H9 (cell line): ENCODE measurements around the gene ACADS. TPM values are rescaled to one million over a fixed set of nuclear protein-coding genes. Genes with fewer than 3 reads are reported as not detected.

Experiments
- DNase-seq: peaks from one replicate; pipeline ENCODE4 v3.0.0-alpha.2; 2017
- H2AFZ ChIP-seq: one replicate; pipeline ENCODE4 v1.6.1; 2013; ENCODE audit warnings: mild to moderate bottlenecking, low read length, control low read depth, moderate library complexity
- H2AK5ac ChIP-seq: 2 replicates; pipeline ENCODE4 v1.6.1; 2013; ENCODE audit warnings: low read length, control low read depth, mixed read lengths; ENCODE audit not compliant: insufficient read length
- H2BK120ac ChIP-seq: one replicate; pipeline ENCODE4 v1.6.1; 2013; ENCODE audit warnings: low read depth, mild to moderate bottlenecking, low read length, control low read depth, inconsistent platforms; ENCODE audit not compliant: poor library complexity, severe bottlenecking
- H2BK12ac ChIP-seq: 2 replicates; pipeline ENCODE4 v1.6.1; 2013; ENCODE audit warnings: low read length, control low read depth, mixed read lengths, low read depth; ENCODE audit not compliant: insufficient read length
- H2BK15ac ChIP-seq: 2 replicates; pipeline ENCODE4 v1.6.1; 2013; ENCODE audit warnings: low read depth, low read length, control low read depth
- H2BK20ac ChIP-seq: one replicate; pipeline ENCODE4 v1.6.1; 2013; ENCODE audit warnings: low read depth, mild to moderate bottlenecking, low read length, control low read depth, inconsistent platforms; ENCODE audit not compliant: poor library complexity, severe bottlenecking
- H2BK5ac ChIP-seq: 2 replicates; pipeline ENCODE4 v1.6.1; 2013; ENCODE audit warnings: low read length, control low read depth, mixed read lengths; ENCODE audit not compliant: insufficient read length
- H3K14ac ChIP-seq: 2 replicates; pipeline ENCODE4 v1.6.1; 2013; ENCODE audit warnings: low read length, control low read depth; ENCODE audit not compliant: insufficient read depth
- H3K18ac ChIP-seq: 2 replicates; pipeline ENCODE4 v1.6.1; 2013; ENCODE audit warnings: low read depth, mild to moderate bottlenecking, mixed read lengths, low read length, control low read depth; ENCODE audit not compliant: insufficient read length
- H3K23ac ChIP-seq: 2 replicates; pipeline ENCODE4 v1.6.1; 2013; ENCODE audit warnings: low read length, control low read depth, mixed read lengths, low read depth; ENCODE audit not compliant: insufficient read length
- H3K23me2 ChIP-seq: 2 replicates; pipeline ENCODE4 v1.6.1; 2013; ENCODE audit warnings: low read depth, mild to moderate bottlenecking, mixed read lengths, low read length, control low read depth; ENCODE audit not compliant: insufficient read length, poor library complexity, severe bottlenecking
- H3K27ac ChIP-seq: 2 replicates; pipeline ENCODE4 v1.5.1; 2013; ENCODE audit warnings: low read length, control low read depth, mixed read lengths, low read depth; ENCODE audit not compliant: insufficient read length
- H3K27me3 ChIP-seq: 2 replicates; pipeline ENCODE4 v1.6.1; 2013; ENCODE audit warnings: low read length, control low read depth, inconsistent platforms; ENCODE audit not compliant: insufficient read depth
- H3K4ac ChIP-seq: 2 replicates; pipeline ENCODE4 v1.6.1; 2013; ENCODE audit warnings: low read depth, mild to moderate bottlenecking, control low read depth, inconsistent platforms, low read length, moderate library complexity
- H3K4me1 ChIP-seq: 2 replicates; pipeline ENCODE4 v1.6.1; 2013; ENCODE audit warnings: low read length, control low read depth, inconsistent platforms; ENCODE audit not compliant: insufficient read depth
- H3K4me2 ChIP-seq: 2 replicates; pipeline ENCODE4 v1.6.1; 2013; ENCODE audit warnings: low read length, control low read depth, mixed read lengths; ENCODE audit not compliant: insufficient read length, insufficient read depth
- H3K56ac ChIP-seq: 2 replicates; pipeline ENCODE4 v1.6.1; 2013; ENCODE audit warnings: low read depth, mild to moderate bottlenecking, mixed read lengths, low read length, control low read depth; ENCODE audit not compliant: insufficient read length
- H3K79me1 ChIP-seq: 2 replicates; pipeline ENCODE4 v1.6.1; 2013; ENCODE audit warnings: low read depth, mild to moderate bottlenecking, moderate library complexity, low read length, control low read depth, inconsistent platforms; ENCODE audit not compliant: insufficient read depth, poor library complexity, severe bottlenecking
- H3K79me2 ChIP-seq: 2 replicates; pipeline ENCODE4 v1.6.1; 2013; ENCODE audit warnings: low read length, control low read depth, inconsistent platforms; ENCODE audit not compliant: insufficient read depth
- H3K9ac ChIP-seq: 2 replicates; pipeline ENCODE4 v1.6.1; 2013; ENCODE audit warnings: low read length, control low read depth, mixed read lengths; ENCODE audit not compliant: insufficient read length; ENCODE audit errors: extremely low read depth
- H3K9me3 ChIP-seq: one replicate; pipeline ENCODE4 v1.6.1; 2013; ENCODE audit warnings: low read depth, low read length, inconsistent platforms; ENCODE audit not compliant: control insufficient read depth
- H3T11ph ChIP-seq: one replicate; pipeline ENCODE4 v1.6.1; 2013; ENCODE audit warnings: mild to moderate bottlenecking, low read length, control low read depth, inconsistent platforms
- H4K20me1 ChIP-seq: one replicate; pipeline ENCODE4 v1.6.1; 2013; ENCODE audit not compliant: control insufficient read depth, insufficient read length, insufficient read depth
- H4K5ac ChIP-seq: 2 replicates; pipeline ENCODE4 v1.6.1; 2013; ENCODE audit warnings: low read depth, mild to moderate bottlenecking, mixed read lengths, low read length, control low read depth; ENCODE audit not compliant: insufficient read length
- H4K8ac ChIP-seq: replicated peaks from 2 replicates; pipeline ENCODE4 v1.6.1; 2013; ENCODE audit warnings: low read length, control low read depth, mixed read lengths, low read depth; ENCODE audit not compliant: insufficient read length
- H4K91ac ChIP-seq: 2 replicates; pipeline ENCODE4 v1.6.1; 2013; ENCODE audit warnings: low read depth, mild to moderate bottlenecking, moderate library complexity, mixed read lengths, low read length, control low read depth; ENCODE audit not compliant: insufficient read length
- H3K27ac Mint-ChIP-seq, 3 experiments: 2 replicates in 2 of 3; 3 replicates in 1 of 3; pipeline ENCODE4 v1.8.0; 2020 to 2021; ENCODE audit warnings: mixed read lengths in 3 of 3, mild to moderate bottlenecking in 1 of 3, moderate library complexity in 1 of 3
- H3K27me3 Mint-ChIP-seq: 2 replicates; pipeline ENCODE4 v1.8.0; 2021; ENCODE audit warnings: low read depth, mild to moderate bottlenecking, moderate library complexity, mixed read lengths
- H3K36me3 Mint-ChIP-seq, 3 experiments: 2 replicates in 2 of 3; 3 replicates in 1 of 3; pipeline ENCODE4 v1.8.0; 2020 to 2021; ENCODE audit warnings: low read depth in 3 of 3, mixed read lengths in 3 of 3; ENCODE audit not compliant: insufficient read depth in 1 of 3
- H3K4me1 Mint-ChIP-seq, 2 experiments: 2 replicates each; pipeline ENCODE4 v1.8.0; 2020; ENCODE audit warnings: mixed read lengths in 2 of 2
- H3K4me3 Mint-ChIP-seq, 2 experiments: 2 replicates in 1 of 2; 3 replicates in 1 of 2; pipeline ENCODE4 v1.8.0; 2020 to 2021; ENCODE audit warnings: mild to moderate bottlenecking in 2 of 2, mixed read lengths in 2 of 2, moderate library complexity in 1 of 2
- H3K9me3 Mint-ChIP-seq, 2 experiments: 2 replicates in 1 of 2; 3 replicates in 1 of 2; pipeline ENCODE4 v1.8.0; 2020; ENCODE audit warnings: mild to moderate bottlenecking in 2 of 2, mixed read lengths in 2 of 2, moderate library complexity in 1 of 2
- WGBS: extraction: QIAGEN DNeasy Blood & Tissue Kit; methylation state at CpG from one replicate; pipeline ENCODE4 v1.1.7; 2013; ENCODE audit warnings: missing lambda C conversion rate, low lambda C conversion rate, mixed read lengths; ENCODE audit not compliant: insufficient read length; ENCODE audit errors: extremely low coverage; 5-methylcytosine and 5-hydroxymethylcytosine counted together
- total RNA-seq: library from RNA; stranded (reverse); gene quantifications from 2 replicates; pipeline ENCODE4 v1.2.1, GENCODE V29; 2021
- TF ChIP-seq, protein P1 (sequence below): fragments of 200-600 bp; sonication (generic); conservative IDR thresholded peaks from 3 replicates; pipeline ENCODE4 v1.8.0; 2021; ENCODE audit warnings: antibody characterized with exemption, mild to moderate bottlenecking

The ACADS gene
- total RNA-seq, 1 experiment from 2014 or later = 8.3 TPM

DNA sequence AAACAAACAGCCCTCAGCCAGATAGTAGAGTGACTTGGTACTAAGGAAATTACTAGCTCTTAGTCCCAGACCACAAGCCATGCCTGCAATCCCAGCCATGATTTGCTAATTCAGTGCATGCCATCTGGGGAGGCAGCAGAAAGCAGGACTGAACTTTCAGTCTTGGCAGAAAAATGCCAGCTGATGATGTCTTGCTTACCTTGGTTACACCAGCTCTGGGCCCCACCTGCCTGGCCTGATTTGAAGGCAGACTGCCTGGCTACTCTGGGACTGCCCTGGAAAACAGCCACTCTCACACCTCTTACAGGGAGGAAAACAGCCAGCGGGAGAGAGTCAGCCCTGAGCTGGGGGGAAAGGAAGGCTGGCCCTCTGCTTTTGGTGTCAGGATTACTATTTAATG lies 20.0 kb upstream of the ACADS start:
- H4K8ac ChIP-seq = no peak overlapping the region
- H2BK5ac ChIP-seq = no peak overlapping the region
- H3K4me1 Mint-ChIP-seq = peaks cover 6% of the 10 kb centered on the region in 2 experiments
- H3K18ac ChIP-seq = no peak overlapping the region
- no peaks in the 10 kb centered on the region for H3K23me2 ChIP-seq
- no peak overlapping the region for H2BK15ac ChIP-seq
- H3K27ac ChIP-seq = no peak overlapping the region
- H2AFZ ChIP-seq = no peak overlapping the region
- no peak overlapping the region for H3K4ac ChIP-seq
- no peak overlapping the region for H4K5ac ChIP-seq
- no peaks in the 10 kb centered on the region for H4K20me1 ChIP-seq
- no peak overlapping the region for H3K9ac ChIP-seq
- no peak overlapping the region for H3K56ac ChIP-seq
- no peak overlapping the region for H3K14ac ChIP-seq
- no peaks in the 10 kb centered on the region for H3K27me3 ChIP-seq
- no peak overlapping the region for H2BK20ac ChIP-seq
- no peaks in the 10 kb centered on the region for H3K79me1 ChIP-seq
- H2AK5ac ChIP-seq = no peak overlapping the region
- H3K9me3 ChIP-seq = no peaks in the 10 kb centered on the region
- WGBS = no CpG with 5 or more reads among the region's 1 CpG
- H3K79me2 ChIP-seq = no peaks in the 10 kb centered on the region
- no peak overlapping the region for H3T11ph ChIP-seq
- no peak overlapping the region for H2BK120ac ChIP-seq
- no peaks in the 10 kb centered on the region for H3K9me3 Mint-ChIP-seq
- H3K4me1 ChIP-seq = no peaks in the 10 kb centered on the region; the same call in 1 of the 2 replicates
- no peaks in the 10 kb centered on the region for H3K27me3 Mint-ChIP-seq
- no peak overlapping the region for H3K23ac ChIP-seq
- peaks cover 13 to 26% (median 22%) of the 10 kb centered on the region in 3 experiments; a peak in 6 of 7 replicates for H3K36me3 Mint-ChIP-seq
- no peak for DNase-seq
- no peak overlapping the region for H4K91ac ChIP-seq
- TF ChIP-seq, protein P1, sequence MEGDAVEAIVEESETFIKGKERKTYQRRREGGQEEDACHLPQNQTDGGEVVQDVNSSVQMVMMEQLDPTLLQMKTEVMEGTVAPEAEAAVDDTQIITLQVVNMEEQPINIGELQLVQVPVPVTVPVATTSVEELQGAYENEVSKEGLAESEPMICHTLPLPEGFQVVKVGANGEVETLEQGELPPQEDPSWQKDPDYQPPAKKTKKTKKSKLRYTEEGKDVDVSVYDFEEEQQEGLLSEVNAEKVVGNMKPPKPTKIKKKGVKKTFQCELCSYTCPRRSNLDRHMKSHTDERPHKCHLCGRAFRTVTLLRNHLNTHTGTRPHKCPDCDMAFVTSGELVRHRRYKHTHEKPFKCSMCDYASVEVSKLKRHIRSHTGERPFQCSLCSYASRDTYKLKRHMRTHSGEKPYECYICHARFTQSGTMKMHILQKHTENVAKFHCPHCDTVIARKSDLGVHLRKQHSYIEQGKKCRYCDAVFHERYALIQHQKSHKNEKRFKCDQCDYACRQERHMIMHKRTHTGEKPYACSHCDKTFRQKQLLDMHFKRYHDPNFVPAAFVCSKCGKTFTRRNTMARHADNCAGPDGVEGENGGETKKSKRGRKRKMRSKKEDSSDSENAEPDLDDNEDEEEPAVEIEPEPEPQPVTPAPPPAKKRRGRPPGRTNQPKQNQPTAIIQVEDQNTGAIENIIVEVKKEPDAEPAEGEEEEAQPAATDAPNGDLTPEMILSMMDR = no peak
- no peak overlapping the region for H3K4me3 Mint-ChIP-seq
- no peak overlapping the region for H3K4me2 ChIP-seq
- no peak overlapping the region for H2BK12ac ChIP-seq
- H3K27ac Mint-ChIP-seq = peak overlapping the region in 2 of 3 experiments; percentile 34 to 48; a peak in 1 of 7 replicates
